SK-MEL-5 (cell line): Measurements from ENCODE around the gene TM4SF5. TPM values are rescaled to one million over a fixed set of nuclear protein-coding genes. Genes with fewer than 3 reads are reported as not detected.
"Not testable (repeated sequence)": the region's sequence is repeated elsewhere in the genome, so short reads cannot be mapped to it uniquely, and the experiment has no call there.

Experiments
- DNase-seq: peaks from one replicate; pipeline ENCODE4 v3.0.0-alpha.2; 2016; ENCODE audit warnings: low read depth, low spot score
- in situ Hi-C: cut with HindIII; loops from 2 replicates; pipeline ENCODE4 v1.10.0; 2016; ENCODE audit warnings: low sequenced_read_pairs, high pct_unique_total_duplicates, low pct_unique_long_range_greater_than_20kb
- total RNA-seq: library from RNA; depleted of rRNA; stranded (reverse); fragments of >200 nt; shearing (Covaris generic); gene quantifications from 2 replicates; pipeline ENCODE4 v1.2.3, GENCODE V29; 2014; rRNA removed

TM4SF5 gene
- total RNA-seq, 1 experiment from 2014 or later = not detected

- in situ Hi-C loops = no loop called here
- DNase-seq = no peak
Measured at GRCh38 chr17:4810696-4811290, 39.1 kb downstream of the TM4SF5 start.

- DNase-seq = no peak
- in situ Hi-C loops = no loop called here
Measured at GRCh38 chr17:4811471-4811870, 39.8 kb downstream of the TM4SF5 start.

- no peak for DNase-seq
- in situ Hi-C loops = no loop called here
Measured at GRCh38 chr17:4812690-4813089, 41.0 kb downstream of the TM4SF5 start.

GRCh38 chr17:4815043-4815675 is 43.5 kb downstream of the TM4SF5 start:
- in situ Hi-C loops = no loop called here
- DNase-seq = peak; percentile 41

- no peak for DNase-seq
- in situ Hi-C loops = no loop called here
Measured at GRCh38 chr17:4816826-4817225, 45.1 kb downstream of the TM4SF5 start.

- in situ Hi-C loops = no loop called here
- no peak for DNase-seq
Measured at GRCh38 chr17:4818276-4818675, 46.6 kb downstream of the TM4SF5 start.

GRCh38 chr17:4822835-4823234 is 51.1 kb downstream of the TM4SF5 start:
- no peak for DNase-seq

GRCh38 chr17:4823373-4824089 is 51.8 kb downstream of the TM4SF5 start:
- no peak for DNase-seq
- in situ Hi-C loops = no loop called here

More at GRCh38 chr17:4822835-4823234, 51.1 kb downstream of the TM4SF5 start:
- in situ Hi-C loops = no loop called here

- DNase-seq = no peak
- in situ Hi-C loops = no loop called here
Measured at GRCh38 chr17:4827399-4827798, 55.7 kb downstream of the TM4SF5 start.

- DNase-seq, in situ Hi-C loops: not testable (repeated sequence)
Measured at GRCh38 chr17:4832829-4833177, 61.1 kb downstream of the TM4SF5 start.

Other genes starting within 250 kb of the TM4SF5 start
- 65.1 and 80.3 TPM in 2 replicates for gene MYBBP1A, start 216.5 kb upstream of the TM4SF5 start, total RNA-seq
- gene GGT6, start 211.3 kb upstream of the TM4SF5 start, total RNA-seq = not detected in 2 replicates
- gene SMTNL2, start 187.4 kb upstream of the TM4SF5 start, total RNA-seq = 0.32 TPM in 1 of 2 replicates, not detected in the other
- gene ALOX15, start 130.2 kb upstream of the TM4SF5 start, total RNA-seq = not detected in 2 replicates
- gene PELP1, start 67.7 kb upstream of the TM4SF5 start, total RNA-seq = 18.1 and 23.4 TPM in 2 replicates
- 13.6 and 17.2 TPM in 2 replicates for gene ARRB2, start 61.3 kb upstream of the TM4SF5 start, total RNA-seq
- 26.3 and 32.0 TPM in 2 replicates for gene MED11, start 40.5 kb upstream of the TM4SF5 start, total RNA-seq
- 0.11 TPM in 1 of 2 replicates, not detected in the other for gene ZMYND15, start 32.1 kb upstream of the TM4SF5 start, total RNA-seq
- gene CXCL16, start 32.0 kb upstream of the TM4SF5 start, total RNA-seq = 10.0 and 10.7 TPM in 2 replicates
- not detected in 2 replicates for gene VMO1, start 14.5 kb downstream of the TM4SF5 start, total RNA-seq
- gene GLTPD2, start 17.1 kb downstream of the TM4SF5 start, total RNA-seq = not detected in 2 replicates
- gene PSMB6, start 24.3 kb downstream of the TM4SF5 start, total RNA-seq = 171 and 190 TPM in 2 replicates
- gene PLD2, start 35.3 kb downstream of the TM4SF5 start, total RNA-seq = 10.2 and 10.5 TPM in 2 replicates
- 18.7 and 19.5 TPM in 2 replicates for gene MINK1, start 61.5 kb downstream of the TM4SF5 start, total RNA-seq
- gene C17orf107, start 127.7 kb downstream of the TM4SF5 start, total RNA-seq = not detected in 2 replicates
- gene CHRNE, start 131.2 kb downstream of the TM4SF5 start, total RNA-seq = 0.11 TPM in 1 of 2 replicates, not detected in the other
- gene GP1BA, start 160.4 kb downstream of the TM4SF5 start, total RNA-seq = not detected in 2 replicates
- gene SLC25A11, start 168.2 kb downstream of the TM4SF5 start, total RNA-seq = 115 and 129 TPM in 2 replicates
- 30.6 and 38.3 TPM in 2 replicates for gene RNF167, start 168.4 kb downstream of the TM4SF5 start, total RNA-seq
- gene PFN1, start 176.6 kb downstream of the TM4SF5 start, total RNA-seq = 714 and 787 TPM in 2 replicates
- 3.6 and 4.3 TPM in 2 replicates for gene ENO3, start 179.2 kb downstream of the TM4SF5 start, total RNA-seq
- 41.6 and 55.3 TPM in 2 replicates for gene SPAG7, start 195.9 kb downstream of the TM4SF5 start, total RNA-seq
- gene CAMTA2, start 215.8 kb downstream of the TM4SF5 start, total RNA-seq = 4.4 and 5.6 TPM in 2 replicates
- 0.16 and 0.24 TPM in 2 replicates for gene INCA1, start 225.6 kb downstream of the TM4SF5 start, total RNA-seq
- 48.2 and 54.7 TPM in 2 replicates for gene KIF1C, start 226.1 kb downstream of the TM4SF5 start, total RNA-seq